Tibial nerve (tissue), 4 donors: ENCODE measurements around the gene ABR.

Experiments
- EP300 ChIP-seq, 2 donors: sonication (generic); formaldehyde crosslinking; IDR thresholded peaks; one replicate each; pipeline ENCODE4 v1.6.1; 2017; ENCODE audit warnings: antibody characterized with exemption in 2 of 2, mild to moderate bottlenecking in 1 of 2
- POLR2A ChIP-seq, 2 donors: fragments of 450-650 bp; IDR thresholded peaks; one replicate each; pipeline ENCODE4 v1.6.1; 2017; ENCODE audit warnings: antibody characterized with exemption in 2 of 2, mild to moderate bottlenecking in 2 of 2, moderate library complexity in 2 of 2
- TF ChIP-seq, protein P1 (sequence below), 5 experiments: fragments of 200-600 bp in 3 of 5; fragments of 450-650 bp in 2 of 5; sonication (generic) in 3 of 5; IDR thresholded peaks; one replicate each; pipeline ENCODE4 v1.5.1; 2016 to 2019; ENCODE audit warnings: antibody characterized with exemption in 5 of 5, mild to moderate bottlenecking in 3 of 5, moderate library complexity in 2 of 5

DNA sequence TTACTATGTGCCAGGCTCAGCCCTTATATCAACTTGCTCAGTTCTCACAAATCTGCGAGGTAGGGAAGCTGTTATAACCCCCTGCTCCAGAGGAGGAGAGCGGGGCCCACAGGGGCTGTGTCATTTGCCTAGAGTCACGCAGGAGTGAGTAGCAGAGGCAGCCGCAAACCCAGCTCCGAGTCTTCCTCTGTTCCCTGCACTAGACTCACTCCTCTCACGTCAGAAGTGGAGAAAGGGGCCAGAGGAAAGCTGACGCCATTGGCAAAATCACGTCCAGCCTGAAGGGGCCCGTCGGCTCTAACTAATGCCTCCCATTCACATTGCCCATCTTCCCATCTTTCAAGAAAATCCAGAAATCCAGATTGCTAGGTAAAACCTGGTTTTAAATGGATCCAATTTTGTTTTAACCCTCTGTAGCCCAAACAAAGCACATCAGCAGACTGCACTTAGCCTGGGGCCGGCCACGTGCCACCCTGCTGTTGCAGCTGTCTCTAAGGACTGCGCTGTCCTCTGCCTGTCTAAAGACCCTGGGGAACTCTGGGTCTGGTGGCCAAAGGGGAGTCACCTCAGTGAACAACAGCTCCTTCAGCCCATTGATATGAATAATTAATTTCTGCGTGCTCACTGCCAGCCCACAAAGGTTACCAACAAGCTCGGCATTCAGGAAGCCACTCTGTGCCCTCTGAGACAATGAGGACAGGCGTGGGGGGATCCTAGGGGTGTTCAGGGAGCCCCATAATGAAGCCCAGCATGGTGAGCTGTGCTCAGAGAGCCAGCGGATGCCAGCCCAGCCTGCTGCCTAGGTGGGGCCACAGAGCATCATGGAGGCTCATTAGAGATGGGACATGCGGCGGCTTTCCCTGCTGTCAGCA is 36.7 kb upstream of the ABR start:
- TF ChIP-seq, protein P1, sequence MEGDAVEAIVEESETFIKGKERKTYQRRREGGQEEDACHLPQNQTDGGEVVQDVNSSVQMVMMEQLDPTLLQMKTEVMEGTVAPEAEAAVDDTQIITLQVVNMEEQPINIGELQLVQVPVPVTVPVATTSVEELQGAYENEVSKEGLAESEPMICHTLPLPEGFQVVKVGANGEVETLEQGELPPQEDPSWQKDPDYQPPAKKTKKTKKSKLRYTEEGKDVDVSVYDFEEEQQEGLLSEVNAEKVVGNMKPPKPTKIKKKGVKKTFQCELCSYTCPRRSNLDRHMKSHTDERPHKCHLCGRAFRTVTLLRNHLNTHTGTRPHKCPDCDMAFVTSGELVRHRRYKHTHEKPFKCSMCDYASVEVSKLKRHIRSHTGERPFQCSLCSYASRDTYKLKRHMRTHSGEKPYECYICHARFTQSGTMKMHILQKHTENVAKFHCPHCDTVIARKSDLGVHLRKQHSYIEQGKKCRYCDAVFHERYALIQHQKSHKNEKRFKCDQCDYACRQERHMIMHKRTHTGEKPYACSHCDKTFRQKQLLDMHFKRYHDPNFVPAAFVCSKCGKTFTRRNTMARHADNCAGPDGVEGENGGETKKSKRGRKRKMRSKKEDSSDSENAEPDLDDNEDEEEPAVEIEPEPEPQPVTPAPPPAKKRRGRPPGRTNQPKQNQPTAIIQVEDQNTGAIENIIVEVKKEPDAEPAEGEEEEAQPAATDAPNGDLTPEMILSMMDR (IDR thresholded peaks at IDR 0.05) = no peak
- TF ChIP-seq EP300 (IDR thresholded peaks at IDR 0.05) (no peak), POLR2A (IDR thresholded peaks at IDR 0.05) (no peak)
